T47D (cell line): ENCODE results near the gene HSF2BP.
A peak's percentile ranks its signal among the peaks of the same experiment; 100 is the strongest.
"Not testable (repeated sequence)": the region's sequence is repeated elsewhere in the genome, so short reads cannot be mapped to it uniquely, and the experiment has no call there.

Experiments
- DNase-seq, 2 experiments: peaks; one replicate each; pipeline versions ENCODE4 v3.0.0 to v3.0.0-alpha.2; 2011 to 2012; ENCODE audit warnings: low read depth in 1 of 2, low spot score in 1 of 2
- JUND ChIP-seq: IDR thresholded peaks from 2 replicates; pipeline ENCODE4 v1.6.1; 2012; ENCODE audit warnings: low read depth
- in situ Hi-C: cut with HindIII; loops from 2 replicates; pipeline ENCODE4 v1.10.0; 2016; ENCODE audit warnings: low sequenced_read_pairs, low pct_unique_long_range_greater_than_20kb

HSF2BP gene

DNA sequence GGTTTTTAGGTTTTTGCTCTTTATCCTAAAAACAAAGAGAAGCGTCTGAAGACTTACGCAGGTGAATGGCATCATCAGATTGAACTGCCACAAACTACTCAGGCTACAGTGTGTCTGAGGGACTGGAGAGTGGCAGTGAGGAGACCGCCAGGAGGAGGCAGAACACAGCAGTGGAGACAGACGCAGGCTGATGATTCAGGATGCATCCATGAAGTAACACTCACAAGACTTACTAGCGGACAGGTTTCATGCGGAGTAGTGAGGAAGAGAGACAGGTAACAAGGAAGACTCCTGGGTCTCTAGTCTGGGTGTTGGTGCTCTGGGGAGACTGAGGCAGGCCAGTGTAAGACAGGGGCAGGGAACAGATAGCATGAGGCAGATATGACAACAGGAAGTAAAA, 5.7 kb downstream of the HSF2BP start:
- in situ Hi-C loops, result no loop called here
- TF ChIP-seq JUND, result no peak
- no peak for DNase-seq

DNA sequence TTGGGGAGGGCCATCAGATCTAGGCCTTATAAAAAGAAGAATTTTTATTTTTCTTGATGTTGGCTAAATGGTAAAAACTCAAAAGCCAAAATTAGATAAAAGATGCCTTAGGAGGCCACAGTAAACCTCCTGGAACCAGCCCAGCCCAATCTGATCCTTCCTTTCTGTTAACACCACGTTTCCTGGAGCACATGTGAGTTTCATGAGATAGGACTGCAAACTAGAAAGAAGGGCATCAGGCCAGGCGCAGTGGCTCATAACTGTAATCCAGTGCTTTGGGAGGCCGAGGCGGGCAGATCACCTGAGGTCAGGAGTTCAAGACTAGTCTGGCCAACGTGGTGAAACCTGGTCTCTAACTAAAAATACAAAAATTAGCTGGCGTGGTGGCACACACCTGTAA, 6.7 kb downstream of the HSF2BP start:
- no peak for TF ChIP-seq JUND
- in situ Hi-C loops, result no loop called here
- DNase-seq, result no peak

DNA sequence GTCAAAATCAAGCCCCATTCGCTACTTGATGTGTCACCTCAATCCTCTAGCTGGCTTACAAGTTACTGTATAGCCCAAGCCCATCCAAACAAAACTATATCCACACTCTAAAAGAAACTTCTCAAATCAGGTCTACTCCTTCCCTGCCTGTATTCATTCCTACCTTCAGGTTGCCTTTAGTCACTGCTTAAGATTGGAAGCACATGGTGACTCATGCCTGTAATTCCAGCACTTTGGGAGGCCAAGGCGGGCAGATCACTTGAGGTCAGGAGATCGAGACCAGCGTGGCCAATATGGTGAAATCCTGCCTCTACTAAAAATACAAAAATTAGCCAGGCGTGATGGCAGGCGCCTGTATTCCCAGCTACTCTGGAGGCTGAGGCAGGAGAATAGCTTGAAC, 7.4 kb downstream of the HSF2BP start:
- DNase-seq, in situ Hi-C loops: not testable (repeated sequence)

DNA sequence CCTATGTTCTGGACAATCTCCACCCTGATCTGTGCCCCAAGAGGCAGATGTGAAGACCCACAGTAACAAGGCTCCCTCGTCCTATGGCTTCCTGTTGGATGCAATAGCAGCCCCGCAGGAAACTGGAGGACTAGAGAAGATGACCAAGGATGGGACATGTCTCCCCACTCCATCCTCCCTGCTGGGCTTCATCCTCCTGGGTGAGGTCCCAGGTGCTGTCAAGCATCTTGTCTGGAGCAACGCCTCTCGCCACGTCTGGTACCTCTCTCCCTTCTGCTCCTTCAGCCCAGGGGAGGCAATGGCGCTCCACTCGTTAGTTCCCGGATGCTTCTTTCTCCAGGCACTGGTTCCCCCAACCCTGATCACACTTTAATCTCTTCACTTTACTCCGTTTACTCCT, 11.1 kb downstream of the HSF2BP start:
- in situ Hi-C loops, result no loop called here
- no peak for TF ChIP-seq JUND
- no peak for DNase-seq

DNA sequence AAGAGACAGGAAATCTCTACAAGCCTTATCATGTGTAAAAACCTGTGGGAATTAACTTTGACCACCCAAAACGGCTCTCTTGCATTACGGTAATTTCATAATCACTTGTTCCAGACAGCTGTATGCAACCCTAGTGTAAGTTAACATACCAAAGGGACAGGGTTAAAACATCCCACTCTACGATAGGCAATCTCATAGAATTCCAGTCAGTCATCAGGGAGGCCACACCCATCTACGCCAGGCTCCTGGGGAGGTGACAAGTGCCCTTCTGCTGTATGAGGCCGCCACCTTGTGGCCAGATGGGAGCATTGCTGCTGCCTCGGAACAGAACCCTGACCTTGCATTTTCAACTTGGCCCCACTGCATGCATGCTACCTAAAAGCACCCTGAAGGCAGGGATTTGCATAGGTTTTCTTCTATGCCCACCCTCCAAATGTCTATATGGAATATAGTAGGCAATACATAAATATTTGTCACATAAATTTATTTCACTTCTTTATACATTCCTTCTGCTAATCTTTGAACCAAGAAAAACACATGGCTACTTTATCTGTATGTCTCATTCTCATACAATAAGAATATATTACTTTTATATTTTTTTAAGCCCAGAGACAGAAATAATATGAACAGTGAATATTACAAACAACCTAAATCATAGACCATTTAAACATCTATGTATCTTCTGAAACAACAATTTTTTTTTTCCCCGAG, 12.6 kb downstream of the HSF2BP start:
- no peak for TF ChIP-seq JUND
- peak; percentile 71 to 88 for DNase-seq
- in situ Hi-C loops, result no loop called here

DNA sequence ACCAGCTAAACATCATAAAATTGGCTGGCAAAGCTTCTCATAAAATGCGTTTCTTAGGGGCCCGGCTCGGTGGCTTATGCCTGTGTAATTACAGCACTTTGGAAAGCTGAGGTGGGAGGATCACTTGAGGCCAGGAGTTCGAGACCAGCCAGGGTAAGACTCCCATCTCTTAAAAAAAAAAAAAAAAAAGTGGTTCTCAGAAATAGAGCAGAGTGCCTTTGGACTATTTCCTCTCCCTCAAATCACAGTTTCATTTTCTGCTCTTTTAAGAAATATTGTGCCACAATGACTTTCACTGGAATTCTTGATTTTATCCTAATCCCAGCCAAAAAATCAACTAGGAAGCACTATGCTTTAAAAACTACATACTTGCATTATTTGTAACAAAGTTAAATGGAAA, 13.3 kb downstream of the HSF2BP start:
- DNase-seq, result no peak
- in situ Hi-C loops, result no loop called here
- TF ChIP-seq JUND, result no peak

DNA sequence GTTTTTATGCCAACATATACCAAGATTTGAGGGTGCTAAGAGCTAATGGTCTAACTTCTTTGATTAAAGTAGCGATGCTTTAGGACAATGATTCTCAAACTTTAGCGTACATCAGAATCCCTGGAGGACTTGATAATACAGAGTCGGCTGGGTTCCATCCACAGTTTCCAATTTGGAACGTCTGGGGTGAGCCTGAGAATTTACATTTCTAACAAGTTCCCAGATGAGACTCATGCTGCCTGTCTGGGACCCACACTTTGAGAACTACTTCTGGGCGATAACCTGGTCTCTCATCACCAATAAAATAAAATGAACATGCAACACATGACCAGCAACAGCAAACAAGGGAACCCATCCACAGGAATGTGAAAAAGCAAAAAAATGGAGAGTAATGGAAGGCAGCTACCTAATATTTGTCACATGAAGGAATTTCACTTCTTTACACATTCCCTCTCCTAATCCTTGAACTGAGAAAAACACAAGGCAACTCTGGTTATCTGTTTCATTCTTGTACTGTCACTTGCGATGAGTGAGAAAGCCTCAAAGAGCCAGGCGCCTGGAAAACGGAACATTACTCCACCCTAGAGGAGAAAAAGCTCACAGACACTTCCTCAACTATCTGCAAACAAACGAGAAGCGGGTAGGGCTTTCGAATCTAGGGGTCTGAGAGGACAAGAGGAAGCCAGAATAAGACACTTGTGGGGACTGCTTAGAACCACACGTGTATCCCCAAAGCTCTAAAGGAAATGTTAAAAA, 14.0 kb downstream of the HSF2BP start:
- in situ Hi-C loops, result no loop called here
- DNase-seq, result peak; percentile 39 to 77
- no peak for TF ChIP-seq JUND

DNA sequence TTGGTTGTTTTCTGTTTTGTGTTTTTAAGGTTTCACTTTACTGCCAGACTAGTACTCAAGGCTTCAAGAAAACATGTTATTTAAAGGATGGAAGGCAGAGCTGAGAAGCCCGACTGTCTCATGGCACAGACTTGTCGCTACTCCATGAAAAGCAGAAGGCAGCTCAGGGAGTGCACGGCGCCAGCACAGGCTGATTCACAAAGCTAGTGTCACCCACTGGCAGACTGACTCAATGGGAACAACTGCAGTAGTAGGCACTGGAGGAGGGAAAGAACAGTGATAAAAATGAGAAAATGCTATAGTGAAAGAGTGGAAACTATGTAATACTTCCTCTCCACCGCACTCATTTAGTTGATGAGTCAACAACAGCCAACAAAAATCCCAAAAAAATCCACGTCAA, 14.7 kb downstream of the HSF2BP start:
- no peak for DNase-seq
- in situ Hi-C loops, result no loop called here
- no peak for TF ChIP-seq JUND

DNA sequence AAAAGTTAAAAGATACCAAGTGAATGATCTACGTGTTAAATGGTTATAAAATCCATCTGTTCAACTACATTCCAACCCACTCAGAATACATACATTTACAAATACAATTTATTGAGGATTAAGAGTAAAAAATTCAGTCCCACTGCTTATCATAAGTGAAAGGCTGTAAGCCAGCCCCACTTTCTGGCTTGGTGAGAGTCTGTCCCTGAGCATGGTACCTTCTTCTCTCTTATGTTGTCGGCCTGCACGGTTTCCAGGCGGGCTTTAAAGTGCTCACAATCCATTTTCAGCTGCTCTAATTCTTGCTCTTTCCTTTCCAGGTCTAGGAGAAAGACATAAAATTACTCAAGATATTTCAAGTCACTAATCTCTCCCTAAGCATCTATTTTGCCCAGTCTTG, 15.2 kb downstream of the HSF2BP start:
- DNase-seq, result no peak
- TF ChIP-seq JUND, result no peak
- in situ Hi-C loops, result no loop called here

DNA sequence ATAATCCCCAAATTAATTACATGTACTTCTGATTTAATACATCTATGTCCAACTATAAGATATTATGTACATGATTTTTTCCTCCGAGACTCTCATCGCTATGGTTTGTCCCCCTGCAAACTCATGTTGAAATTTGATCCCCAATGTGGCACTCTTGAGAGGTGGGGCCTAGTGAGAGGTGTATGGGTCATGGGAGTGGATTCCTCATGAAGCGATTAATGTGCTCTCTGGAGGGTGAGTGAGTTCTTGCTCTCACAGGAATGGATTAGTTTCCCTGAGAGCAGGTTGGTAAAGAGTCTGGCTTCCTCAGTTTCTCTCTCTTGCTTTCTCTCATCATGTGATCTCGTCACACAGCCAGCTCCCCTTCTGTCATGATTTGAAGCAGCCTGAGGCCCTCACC, 16.1 kb downstream of the HSF2BP start:
- in situ Hi-C loops, result no loop called here
- TF ChIP-seq JUND, result no peak
- no peak for DNase-seq

DNA sequence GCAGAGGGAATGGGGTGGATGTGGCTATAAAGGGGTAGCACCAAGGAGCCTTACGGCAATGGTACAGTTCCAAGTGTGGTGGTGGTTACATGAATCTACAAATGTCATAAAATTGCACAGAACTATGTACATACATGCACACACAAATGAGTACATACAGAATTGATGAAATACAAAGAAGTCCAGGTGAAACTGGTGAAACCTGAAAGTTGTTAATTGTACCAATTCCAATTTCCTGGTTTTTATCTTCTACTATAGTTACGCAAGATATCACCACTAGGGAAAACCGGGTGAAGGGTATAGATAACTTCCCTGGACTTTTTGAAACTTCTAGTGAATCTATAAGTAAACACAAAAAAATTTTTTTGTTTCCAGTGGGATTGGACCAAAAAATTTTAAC, 18.9 kb downstream of the HSF2BP start:
- TF ChIP-seq JUND, result no peak
- in situ Hi-C loops, result no loop called here
- DNase-seq, result no peak

DNA sequence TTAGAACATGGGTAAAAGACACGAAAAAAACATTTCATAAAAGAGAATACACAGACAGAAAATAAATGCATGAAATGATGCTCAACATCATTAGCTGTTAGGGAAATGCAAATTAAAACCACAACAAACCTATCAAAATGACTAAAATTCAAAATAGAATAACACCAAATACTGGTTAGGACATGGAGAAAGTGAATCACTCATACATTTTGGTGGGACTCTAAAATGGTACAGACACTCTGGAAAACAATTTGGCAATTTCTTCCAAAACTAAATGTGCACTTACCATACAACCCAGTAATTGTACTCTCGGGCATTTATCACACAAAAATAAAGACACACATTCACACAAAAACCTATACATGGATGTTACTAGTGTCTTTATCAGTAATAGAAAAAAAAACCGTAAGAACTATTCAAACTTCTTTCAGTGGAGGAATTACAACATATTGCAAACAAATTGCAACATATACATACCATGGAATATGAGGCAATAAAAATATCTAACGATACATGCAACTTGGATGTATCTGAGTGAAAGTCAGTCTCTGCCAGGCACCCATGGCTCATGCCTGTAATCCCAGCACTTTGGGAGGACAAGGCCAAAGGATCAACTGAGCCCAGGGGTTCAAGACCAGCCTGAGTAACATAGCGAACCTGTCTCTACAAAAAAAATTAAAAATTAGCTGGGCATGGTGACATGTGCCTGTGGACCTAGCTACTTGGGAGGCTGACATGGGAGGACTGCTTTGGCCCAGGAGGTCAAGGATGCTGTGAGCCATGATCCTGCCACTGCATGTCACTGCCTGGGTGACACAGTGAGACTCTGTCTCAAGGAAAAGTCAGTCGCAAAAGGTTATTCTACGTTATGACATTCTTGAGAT, 19.6 kb downstream of the HSF2BP start:
- TF ChIP-seq JUND, result no peak
- in situ Hi-C loops, result no loop called here
- DNase-seq, result no peak
